CD4-positive, alpha-beta T cell treated with Interferon gamma for 1 hour (primary cell): ENCODE measurements around the gene RGS17.
"Not testable (repeated sequence)": the region's sequence is repeated elsewhere in the genome, so short reads cannot be mapped to it uniquely, and the experiment has no call there.

Experiments used
- DNase-seq: peaks from one replicate; pipeline ENCODE4 v3.0.0-alpha.2; 2020

RGS17 gene

GRCh38 chr6:152981989-152982903 is 148.8 kb downstream of the RGS17 start:
- DNase-seq: no peak

- DNase-seq: no peak
Observed at GRCh38 chr6:152981219-152981618, 149.9 kb downstream of the RGS17 start.

- no peak for DNase-seq
Observed at GRCh38 chr6:152980656-152981055, 150.4 kb downstream of the RGS17 start.

- no peak for DNase-seq
Observed at GRCh38 chr6:152979116-152979515, 152.0 kb downstream of the RGS17 start.

- DNase-seq: no peak
Observed at GRCh38 chr6:152978058-152978457, 153.0 kb downstream of the RGS17 start.

GRCh38 chr6:152977556-152977955 is 153.5 kb downstream of the RGS17 start:
- DNase-seq: no peak

GRCh38 chr6:152976749-152977148 is 154.3 kb downstream of the RGS17 start:
- no peak for DNase-seq

- no peak for DNase-seq
Observed at GRCh38 chr6:152975204-152975915, 155.7 kb downstream of the RGS17 start.

GRCh38 chr6:152973916-152974315 is 157.2 kb downstream of the RGS17 start:
- no peak for DNase-seq

GRCh38 chr6:152969688-152970418 is 161.2 kb downstream of the RGS17 start:
- no peak for DNase-seq

GRCh38 chr6:152966168-152966894 is 164.8 kb downstream of the RGS17 start:
- not testable (repeated sequence) for DNase-seq

- no peak for DNase-seq
Observed at GRCh38 chr6:152959333-152959732, 171.7 kb downstream of the RGS17 start.

GRCh38 chr6:152957796-152958195 is 173.3 kb downstream of the RGS17 start:
- no peak for DNase-seq
